NCI-H2171 (cell line): ENCODE results near the gene HNRNPH2.

Source experiments
- DNase-seq: peaks from one replicate; lab custom pipeline; 2025; lab: John Stamatoyannopoulos, UW

HNRNPH2 gene

DNA sequence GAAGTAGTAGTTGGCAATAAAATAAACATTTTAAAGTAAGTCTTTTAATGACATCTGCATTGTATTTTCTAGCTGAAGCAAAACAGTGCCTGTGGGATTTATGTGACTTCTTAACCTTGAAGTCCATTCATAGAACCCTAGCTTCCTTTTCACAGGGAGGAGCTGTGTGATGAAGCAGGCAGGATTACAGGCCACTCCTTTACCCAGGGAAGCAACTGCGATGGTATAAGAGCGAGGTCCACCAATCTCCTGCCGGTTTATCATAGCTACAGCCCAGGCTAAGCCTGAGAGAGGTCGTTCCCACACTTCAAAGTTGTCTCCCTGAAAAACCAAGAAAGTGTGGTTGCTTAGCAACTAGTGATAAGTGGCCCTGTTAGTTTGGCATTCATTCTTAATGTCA lies 10.2 kb upstream of the HNRNPH2 start:
- DNase-seq: no peak

DNA sequence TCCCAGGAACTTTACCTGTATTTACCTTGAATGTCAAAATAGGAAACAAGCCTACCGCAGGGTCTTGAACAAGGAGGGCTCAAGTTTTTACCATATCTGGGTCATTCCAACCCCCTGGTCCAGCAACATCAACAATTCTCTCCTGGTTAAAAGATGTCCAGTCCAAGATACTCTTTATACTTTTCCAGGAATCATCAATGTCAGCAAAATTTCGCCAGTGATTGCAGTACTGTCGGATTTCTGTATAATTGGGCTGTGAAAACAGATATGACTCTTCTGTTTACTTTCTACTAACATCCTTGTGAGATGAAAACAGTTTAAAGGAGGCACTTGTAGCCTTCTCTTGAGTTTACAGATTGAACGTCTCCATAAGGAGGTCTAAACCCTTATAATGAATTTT lies 9.3 kb upstream of the HNRNPH2 start:
- DNase-seq: no peak

DNA sequence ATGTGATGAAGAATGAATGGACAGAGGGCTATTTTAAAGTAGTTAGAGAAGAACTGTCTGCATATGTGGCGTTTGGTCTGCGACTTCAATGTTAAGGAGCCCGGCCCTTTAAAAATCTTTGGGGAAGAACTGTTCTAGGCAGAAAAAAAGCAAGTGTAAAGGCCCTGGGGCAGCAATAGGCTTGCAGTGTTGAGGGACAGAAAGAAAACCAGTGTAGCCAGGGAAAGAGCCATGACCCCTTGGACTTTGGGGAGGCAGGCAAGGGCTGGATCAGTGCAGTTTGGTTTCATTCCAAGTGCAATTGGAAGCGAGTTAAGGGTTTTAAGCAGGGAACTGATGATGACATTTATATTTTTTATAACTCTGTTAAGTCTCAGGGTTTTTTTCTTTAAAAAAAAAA lies 8.2 kb upstream of the HNRNPH2 start:
- DNase-seq: no peak

DNA sequence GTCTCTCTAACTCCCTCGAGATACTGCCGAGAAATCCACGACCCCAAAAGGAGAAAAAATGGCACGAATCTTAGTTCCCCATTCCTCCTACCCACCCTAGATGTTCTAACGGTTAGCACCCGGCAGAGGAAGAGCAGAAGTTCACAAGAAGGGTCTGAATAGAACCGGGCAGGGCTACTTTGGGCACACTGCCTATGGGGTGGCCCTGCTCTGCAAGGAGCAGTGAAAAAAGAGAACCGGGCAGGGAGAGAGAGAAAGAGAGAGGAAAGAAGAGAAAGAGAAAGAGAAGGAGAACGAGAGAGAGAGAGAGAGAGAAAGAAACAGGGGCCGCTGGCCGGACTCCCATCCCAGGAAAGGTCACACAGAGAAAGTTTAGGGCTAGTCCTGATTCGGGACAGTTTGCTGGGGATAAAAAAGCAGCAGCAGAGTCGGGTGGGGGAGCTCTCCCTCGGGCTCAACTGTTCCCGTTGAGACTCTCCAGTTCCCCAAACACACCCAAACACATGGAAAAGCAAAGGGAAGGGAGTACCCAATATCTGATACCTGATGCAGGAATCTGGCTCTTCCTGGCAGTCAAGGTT lies 765 bp upstream of the HNRNPH2 start:
- DNase-seq: no peak

DNA sequence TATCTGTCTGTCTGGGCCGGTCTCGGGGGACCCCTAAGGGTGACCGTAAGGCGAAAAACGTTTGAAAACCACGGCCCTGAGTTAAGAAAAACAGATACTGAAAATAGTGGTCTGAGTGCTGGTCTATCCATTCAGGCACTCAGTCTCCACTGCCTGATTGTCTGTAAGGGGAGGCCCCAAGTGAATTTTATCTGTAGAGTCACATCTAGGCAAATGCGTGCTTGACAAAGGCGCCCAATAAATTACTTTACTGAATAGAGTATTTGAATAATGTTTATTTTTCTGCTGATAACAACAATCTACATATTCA lies 465 bp downstream of the HNRNPH2 start:
- no peak for DNase-seq

DNA sequence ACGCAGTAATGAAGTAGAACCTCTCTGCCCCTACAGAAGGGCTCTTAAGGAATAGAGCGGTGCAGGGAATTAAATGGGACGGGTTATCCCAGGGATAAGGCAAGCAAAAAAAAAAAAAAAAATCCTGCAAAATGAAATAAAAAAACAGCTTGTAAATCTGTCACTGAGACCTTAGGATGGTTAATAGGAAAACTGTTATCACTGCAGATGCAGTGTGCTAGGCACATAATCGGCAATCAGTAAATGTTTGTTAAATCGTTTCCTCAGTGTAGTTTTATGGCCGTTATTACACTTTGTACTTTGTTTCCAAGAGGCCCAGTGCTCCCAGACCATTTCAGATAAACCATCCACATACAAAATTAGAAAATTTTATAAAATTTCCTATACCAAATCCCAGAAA lies 1.0 kb downstream of the HNRNPH2 start:
- DNase-seq: no peak

DNA sequence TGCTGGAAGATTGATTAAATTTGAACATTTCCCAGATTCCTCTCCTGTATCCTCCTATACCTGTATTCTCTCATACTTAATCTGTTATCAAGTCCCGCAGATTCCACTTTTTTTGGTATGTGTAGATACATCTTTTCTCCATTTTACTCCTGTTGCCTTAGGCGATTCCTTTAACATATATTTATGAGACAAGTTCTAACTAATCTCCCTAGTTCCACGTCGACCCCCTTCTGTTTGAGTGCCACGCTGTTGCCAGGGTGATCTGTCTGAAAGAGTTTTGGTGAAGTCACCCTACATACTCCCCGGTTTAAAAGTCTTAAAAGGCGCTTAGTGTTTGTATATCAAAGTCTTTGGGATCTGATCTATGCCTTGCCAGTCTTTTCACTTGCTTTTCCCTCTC lies 2.4 kb downstream of the HNRNPH2 start:
- DNase-seq: no peak

DNA sequence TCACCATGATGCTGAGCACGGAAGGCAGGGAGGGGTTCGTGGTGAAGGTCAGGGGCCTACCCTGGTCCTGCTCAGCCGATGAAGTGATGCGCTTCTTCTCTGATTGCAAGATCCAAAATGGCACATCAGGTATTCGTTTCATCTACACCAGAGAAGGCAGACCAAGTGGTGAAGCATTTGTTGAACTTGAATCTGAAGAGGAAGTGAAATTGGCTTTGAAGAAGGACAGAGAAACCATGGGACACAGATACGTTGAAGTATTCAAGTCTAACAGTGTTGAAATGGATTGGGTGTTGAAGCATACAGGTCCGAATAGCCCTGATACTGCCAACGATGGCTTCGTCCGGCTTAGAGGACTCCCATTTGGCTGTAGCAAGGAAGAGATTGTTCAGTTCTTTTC lies 4.0 kb downstream of the HNRNPH2 start:
- no peak for DNase-seq

DNA sequence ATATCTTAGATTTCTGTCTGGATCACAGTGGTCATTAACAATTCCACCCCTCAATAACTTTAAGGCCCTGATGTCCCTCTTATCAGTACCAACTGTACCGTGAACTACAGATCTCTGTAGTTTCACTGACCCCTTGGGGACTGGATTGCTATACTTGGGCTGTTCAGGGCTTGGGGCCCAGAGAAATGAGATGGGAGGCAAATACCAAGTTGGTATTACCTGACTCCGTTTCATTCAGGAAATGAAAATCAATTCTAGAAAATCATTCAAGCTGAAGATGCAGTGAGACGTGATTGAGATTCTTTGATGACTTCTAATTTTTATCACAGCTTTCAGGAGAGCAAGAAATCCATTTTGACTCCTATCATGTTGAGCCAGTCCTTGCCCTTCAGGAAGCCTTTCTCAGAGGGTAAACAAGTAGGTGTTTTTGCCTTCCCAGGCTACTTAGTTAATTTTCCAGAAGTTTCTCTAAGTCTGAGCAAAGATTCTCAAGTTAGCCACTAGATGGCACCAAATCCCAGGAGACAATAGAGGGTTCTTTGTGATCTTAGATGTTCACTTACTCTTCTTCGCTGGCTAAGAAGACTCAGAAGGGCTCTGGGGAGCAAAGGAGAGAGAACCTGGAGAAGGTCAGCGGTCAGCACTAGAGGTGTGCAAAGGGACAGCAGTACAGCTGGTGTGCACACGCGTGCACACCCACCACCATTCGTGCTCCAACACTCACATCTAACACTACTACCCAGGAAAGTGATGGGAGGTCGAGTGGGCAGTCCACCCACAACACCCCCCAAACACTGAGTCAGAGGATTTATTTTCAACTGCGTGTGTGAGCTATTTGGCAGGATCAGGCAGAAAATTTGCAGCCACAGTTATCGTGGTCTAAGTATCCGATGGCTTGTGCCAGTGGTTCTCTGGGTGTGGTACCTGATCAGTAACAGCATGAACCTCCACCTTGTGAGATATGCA lies 7.4 kb downstream of the HNRNPH2 start:
- DNase-seq: peak; percentile 15

DNA sequence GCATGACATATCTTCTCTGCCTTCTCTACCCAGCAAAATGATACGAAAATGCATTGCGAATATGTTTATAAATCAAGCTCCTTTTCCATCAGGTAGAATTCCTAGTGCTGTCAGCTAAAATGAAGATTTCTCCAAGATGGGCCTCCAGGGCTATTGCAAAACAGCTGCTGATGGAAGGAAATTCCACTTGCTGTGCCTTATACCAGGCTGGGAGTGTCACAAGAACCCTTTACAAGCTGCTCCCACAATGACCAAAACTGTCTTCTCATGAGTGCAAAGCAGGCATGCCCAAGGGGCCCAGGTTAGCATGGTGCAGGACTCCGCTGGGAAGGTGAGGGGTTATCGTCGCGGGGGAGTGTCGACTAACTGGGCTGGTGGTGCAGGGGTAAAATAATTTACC lies 8.7 kb downstream of the HNRNPH2 start:
- no peak for DNase-seq

DNA sequence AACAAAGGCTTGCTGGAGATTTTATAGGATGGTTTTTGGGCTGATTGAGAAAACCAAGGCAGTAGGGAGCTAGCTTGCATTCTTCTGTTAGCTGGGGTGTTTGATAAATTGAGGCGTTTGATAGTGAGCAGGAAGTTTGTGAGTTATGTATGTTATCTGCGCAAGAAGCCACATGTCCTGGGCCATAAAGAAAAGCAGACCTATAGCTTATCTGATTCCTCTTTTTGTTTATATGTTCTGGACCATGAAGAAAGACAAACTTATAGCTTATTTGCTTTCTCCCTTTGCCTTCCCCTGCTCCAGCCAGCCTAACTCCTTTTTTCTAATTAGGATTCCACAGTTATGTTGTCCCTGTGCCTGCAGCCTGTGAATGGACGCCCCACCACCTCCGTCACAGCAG lies 9.2 kb downstream of the HNRNPH2 start:
- no peak for DNase-seq

DNA sequence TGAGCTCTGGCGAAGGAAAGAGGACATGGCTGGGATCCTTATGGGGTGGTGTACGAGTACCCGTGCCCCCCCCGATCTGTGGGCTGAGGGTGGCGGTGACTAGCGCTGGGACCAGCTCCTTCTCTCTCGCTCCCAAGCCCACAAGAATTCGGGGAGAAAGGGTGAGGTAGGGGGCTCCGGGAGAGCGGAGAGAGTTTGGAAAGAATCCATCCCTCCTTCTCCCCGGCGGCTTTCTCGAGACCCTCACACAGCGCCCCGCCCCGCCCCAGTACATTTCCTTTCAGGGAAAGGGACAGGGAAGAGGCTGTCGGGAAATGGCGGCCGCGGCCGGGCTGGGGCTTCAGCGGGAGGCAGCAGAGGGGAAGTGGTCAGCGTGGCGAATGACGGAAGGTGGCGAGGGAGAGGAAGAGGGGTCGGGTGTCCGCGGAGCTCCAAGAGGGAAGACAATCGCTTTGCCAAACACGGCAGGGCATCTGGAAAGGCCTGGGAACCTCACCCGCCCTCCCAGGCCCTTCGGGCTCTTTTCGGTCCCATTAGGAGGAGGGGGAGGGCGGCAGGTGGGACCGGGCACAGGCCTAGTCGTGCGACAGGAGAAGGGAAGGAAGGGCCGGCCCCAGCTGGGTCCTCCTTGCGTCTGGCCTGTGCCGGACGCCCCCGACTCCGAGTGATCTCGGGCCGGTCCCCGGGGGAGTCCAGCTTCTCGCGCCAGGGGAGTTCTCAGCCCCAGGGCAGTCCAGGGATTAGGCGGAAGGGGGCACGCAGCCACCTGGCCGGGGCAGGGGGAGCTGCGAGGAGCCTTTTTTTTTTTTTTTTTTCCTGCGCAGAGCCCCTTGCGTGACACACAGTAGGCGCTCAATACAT lies 10.2 kb downstream of the HNRNPH2 start:
- DNase-seq: peak; percentile 14

DNA sequence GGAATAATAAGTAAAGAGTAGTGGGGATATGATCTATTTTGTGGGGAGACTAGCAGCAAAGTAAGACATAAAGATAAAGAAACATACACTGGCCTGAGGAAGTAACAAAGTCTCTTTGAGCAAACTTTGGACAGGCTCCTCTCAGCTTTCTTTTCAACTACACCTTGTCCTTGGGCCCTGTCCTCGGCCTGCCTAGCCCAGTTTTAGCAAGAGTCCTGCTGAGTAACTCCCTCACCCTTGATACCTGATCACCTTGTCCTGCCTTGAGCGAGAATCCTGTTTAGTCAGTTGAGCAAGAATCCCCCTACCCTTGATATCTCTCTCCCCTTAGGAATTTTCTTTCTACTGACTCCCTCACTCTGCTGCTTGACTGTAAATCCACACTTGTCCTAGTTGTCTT lies 11.5 kb downstream of the HNRNPH2 start:
- DNase-seq: no peak

DNA sequence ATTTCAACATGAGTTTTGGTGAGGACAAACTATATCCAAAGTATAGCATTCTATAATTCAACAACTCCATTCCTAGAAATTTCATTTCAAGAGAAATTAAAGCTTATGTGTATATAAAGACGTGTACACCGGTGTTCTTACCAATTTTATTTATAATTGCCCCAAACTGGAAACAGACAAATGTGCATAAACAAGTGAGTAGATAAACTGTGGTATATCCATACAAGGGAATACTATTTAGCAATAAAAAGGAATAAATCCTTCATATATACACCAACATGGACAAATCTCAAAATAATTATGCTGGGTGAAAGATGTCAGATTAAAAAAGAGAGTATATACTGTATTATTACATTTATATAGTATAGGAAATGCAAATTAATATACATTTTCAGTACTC lies 19.9 kb downstream of the HNRNPH2 start:
- DNase-seq: no peak

DNA sequence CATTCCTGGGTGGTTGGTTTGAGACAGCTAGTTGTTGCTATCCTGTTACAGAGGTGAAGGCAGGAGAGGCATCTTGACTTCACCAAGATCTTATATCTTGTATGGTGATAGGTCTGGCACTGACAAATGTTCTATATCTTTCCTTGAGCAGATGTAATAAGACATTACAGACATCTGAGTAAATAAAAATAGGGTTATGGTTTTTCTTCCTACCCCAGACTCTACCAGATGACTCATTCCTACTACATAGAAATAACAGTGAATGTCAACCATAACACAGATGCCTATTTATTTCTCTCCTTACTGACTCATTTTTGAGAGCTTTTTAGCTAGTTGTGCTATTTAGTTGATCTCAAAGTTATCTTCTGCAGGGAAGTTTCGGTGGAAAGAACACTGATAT lies 21.9 kb downstream of the HNRNPH2 start:
- DNase-seq: no peak

DNA sequence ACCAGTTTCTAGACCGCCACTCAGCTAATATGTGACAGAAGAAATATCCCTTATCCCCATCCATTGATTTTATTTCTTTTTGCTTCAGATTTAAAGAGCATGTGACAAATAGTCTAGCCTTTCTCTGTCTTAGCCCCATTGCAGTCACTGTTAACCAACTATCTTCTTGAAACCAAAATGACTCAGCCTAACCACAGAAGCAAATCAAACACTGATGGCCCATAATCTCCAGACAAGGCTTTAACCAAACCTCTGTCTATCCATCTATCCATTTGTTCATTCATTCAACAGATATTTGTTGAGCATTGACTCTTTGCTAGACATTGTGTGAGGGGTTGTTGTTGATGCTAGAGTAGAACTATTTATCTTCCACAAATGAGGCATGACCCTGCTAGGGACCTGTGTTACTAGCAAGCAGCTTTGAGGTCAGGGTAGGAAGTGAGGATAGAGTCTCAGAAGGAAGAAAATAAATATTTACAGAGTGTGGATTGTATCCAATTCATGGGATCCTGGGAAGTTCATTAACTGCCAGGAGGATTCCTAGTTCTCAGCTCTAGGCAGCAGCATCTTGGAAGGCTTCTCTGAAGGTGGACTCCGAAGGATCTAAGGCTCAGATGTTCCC lies 22.5 kb downstream of the HNRNPH2 start:
- no peak for DNase-seq

DNA sequence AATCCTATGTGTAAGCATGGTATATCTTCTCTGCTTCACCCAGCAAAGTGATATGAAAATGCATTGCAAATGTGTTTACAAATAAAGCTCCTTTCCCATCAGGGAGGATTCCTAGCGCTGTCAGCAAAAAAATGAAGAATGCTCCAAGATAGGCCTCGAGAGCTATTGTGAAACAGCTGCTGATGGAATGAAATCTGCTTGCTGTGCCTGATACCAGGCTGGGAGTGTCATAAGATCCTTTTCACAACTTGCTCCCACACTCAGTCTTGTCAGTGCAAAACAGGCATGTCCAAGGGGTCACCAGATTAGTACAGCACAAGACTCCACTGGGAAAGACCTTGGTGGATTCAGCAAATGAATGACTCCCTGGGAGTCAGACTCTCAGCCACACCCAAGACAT lies 34.1 kb downstream of the HNRNPH2 start:
- no peak for DNase-seq

DNA sequence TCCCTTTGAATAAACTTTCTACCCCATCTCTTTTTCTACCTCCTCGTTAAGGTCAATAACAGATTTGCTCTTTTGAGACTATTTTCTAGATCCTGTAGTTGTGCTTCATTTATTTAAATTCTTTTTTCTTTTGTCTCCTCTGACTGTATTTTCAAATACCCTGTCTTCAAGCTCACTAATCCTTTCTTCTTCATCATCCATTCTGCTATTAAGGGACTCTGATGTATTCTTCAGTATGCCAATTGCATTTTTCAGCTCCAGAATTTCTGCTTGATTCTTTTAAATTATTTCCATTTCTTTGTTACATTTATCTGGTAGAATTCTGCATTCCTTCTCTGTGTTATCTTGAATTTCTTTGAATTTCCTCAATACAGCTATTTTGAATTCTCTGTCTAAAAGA lies 41.3 kb downstream of the HNRNPH2 start:
- DNase-seq: no peak

DNA sequence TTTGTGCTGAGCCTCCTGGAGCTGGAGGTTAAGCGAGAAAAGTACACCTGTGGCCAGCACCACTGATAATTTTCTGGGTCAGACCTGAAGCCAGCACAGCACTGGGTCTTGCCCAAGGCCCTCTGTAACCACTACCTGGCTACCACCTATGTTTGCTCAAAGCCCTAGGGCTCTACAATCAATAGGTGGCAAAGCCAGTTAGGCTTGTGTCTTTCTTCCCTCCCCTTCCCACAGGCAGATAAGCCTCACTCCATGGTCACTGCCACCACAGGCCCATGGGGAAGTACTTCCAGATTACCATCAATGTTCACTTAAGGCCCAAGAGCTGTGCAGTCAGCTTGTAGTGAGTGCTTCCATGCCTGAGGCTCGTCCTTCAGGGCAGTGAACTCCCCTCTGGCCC lies 42.1 kb downstream of the HNRNPH2 start:
- no peak for DNase-seq

DNA sequence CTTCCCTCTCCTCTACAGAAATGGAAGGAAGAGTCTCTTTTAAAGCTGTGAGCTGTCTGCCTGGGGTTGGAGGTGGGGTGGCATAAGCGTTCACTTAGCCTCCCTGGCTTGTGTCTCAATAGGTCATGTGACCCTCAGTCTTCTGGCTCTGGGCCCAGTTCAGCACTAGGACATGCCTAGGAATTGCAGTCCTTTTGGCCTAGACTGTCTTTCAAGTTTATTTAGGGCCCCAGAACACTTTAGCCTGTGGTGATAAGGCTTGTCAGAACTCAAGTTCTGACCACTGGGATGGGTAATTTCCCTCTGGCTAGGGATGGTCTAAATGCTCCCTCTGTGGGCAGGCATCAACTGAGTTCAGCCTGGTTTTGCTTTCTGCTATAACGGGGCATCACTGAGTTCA lies 42.9 kb downstream of the HNRNPH2 start:
- DNase-seq: no peak

DNA sequence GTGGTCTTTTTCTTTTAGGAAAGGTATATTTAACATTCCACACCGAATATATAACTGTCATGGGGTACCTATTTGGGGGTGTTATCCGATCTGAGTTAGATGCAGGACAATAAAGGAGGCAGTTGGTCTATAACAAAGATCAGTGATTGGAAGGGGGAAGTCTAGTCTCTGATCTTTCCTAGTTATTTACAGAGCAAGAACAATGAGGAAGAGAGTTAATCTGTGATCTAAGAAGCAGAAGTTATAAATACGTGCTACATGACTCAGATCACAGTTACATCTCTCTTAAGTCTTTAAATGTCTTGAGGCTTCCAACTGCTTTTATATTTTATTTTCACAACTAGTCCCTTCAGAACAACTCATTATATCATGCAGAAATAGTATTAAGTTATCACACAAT lies 44.0 kb downstream of the HNRNPH2 start:
- no peak for DNase-seq

DNA sequence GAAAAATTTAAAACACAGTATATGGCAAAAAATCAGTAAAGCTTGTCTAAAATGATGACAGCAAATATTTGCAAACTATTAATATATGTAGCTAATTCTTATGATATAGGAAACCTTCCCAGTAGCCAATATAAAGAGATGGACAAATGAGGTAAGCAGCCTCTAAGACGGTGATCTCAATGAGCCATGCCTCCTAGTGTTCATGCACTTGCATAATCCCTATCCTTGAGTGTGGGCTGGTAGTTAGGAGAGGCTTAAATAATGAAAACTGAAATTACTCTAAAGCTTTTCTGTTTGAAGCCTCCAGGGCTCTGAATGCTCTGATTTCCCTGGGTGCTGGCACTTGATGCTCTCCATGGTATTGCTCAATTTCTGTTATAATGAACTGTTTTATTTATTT lies 52.6 kb downstream of the HNRNPH2 start:
- no peak for DNase-seq

DNA sequence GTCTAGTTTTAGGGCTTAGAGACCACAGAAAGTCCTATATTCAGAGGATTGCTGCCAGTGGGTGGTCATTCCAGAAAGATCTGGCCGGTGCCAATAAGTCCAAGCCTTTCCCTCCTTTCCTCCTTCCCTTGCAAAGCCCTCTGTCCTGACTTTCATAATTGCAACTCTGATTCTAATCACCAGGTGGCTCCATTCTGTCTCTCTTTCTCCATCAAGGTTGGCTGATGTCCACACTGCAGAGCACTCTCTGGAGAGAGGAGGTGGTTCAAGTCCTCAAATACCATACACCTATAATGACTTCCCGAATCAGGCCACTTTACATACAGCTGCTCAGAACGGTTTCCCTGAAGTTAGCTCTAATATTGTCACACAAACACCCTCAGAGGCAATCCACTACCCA lies 54.9 kb downstream of the HNRNPH2 start:
- DNase-seq: no peak
